ENCODE results near the gene SAMMSON.

GRCh38 chr3:69994919-69995318 is 4.6 kb upstream of the SAMMSON start:
- TF ChIP-seq POLR2A (IDR thresholded peaks at IDR 0.05; ENCODE audit: low read depth, low read length): no peak
- TF ChIP-seq RFX5 (IDR thresholded peaks at IDR 0.05; ENCODE audit: low read depth, low read length): no peak
- no peak for TF ChIP-seq CTCF (conservative IDR thresholded peaks at IDR 0.05; ENCODE audit: low read depth, low read length)
- TF ChIP-seq NFE2L2 (IDR thresholded peaks at IDR 0.05; ENCODE audit: low read depth, low read length): no peak
- no peak for TF ChIP-seq BHLHE40 (IDR thresholded peaks at IDR 0.05; ENCODE audit: low read depth, low read length)
- TF ChIP-seq FOS (IDR thresholded peaks at IDR 0.05; ENCODE audit: low read depth, low read length): no peak
- TF ChIP-seq RAD21 (IDR thresholded peaks at IDR 0.05; ENCODE audit: low read length): no peak
- TF ChIP-seq MAFK (IDR thresholded peaks at IDR 0.05; ENCODE audit: low read depth, low read length): no peak
- no peak for TF ChIP-seq MAZ (IDR thresholded peaks at IDR 0.05; ENCODE audit: borderline replicate concordance, low read depth, low read length)
